GM12878 (cell line): Measurements from ENCODE around the gene MICAL3.

Experiments used
- BRCA1 ChIP-seq: IDR thresholded peaks from 2 replicates; pipeline ENCODE4 v1.6.1; 2011; ENCODE audit warnings: low read depth, low read length, improper control_type of control experiment
- CHD2 ChIP-seq: IDR thresholded peaks from 2 replicates; pipeline ENCODE4 v1.6.1; 2011; ENCODE audit warnings: low read depth, low read length, improper control_type of control experiment, borderline replicate concordance
- ELK1 ChIP-seq: IDR thresholded peaks from 2 replicates; pipeline ENCODE4 v1.6.1; 2012; ENCODE audit warnings: low read depth, low read length, improper control_type of control experiment
- EP300 ChIP-seq, 2 experiments: fragments of 150-350 bp in 1 of 2; IDR thresholded peaks; 2 replicates each; pipeline ENCODE4 v1.6.1; 2011 to 2012; ENCODE audit warnings: low read depth in 2 of 2, low read length in 2 of 2, borderline replicate concordance in 1 of 2, improper control_type of control experiment in 1 of 2, inconsistent platforms in 1 of 2; ENCODE audit not compliant: control insufficient read depth in 1 of 2
- ETV6 ChIP-seq, 2 experiments: fragments of 450-650 bp in 1 of 2; IDR thresholded peaks in 1 of 2; conservative IDR thresholded peaks in 1 of 2; 2 replicates each; pipeline ENCODE4 v1.6.1; 2014; ENCODE audit warnings: antibody characterized with exemption in 1 of 2, borderline replicate concordance in 1 of 2, low read depth in 1 of 2, mild to moderate bottlenecking in 1 of 2, moderate library complexity in 1 of 2
- JUND ChIP-seq: IDR thresholded peaks from 2 replicates; pipeline ENCODE4 v1.6.1; 2012; ENCODE audit warnings: low read depth, mild to moderate bottlenecking, low read length, improper control_type of control experiment, moderate library complexity
- RAD21 ChIP-seq: IDR thresholded peaks from 2 replicates; pipeline ENCODE4 v1.6.1; 2011; ENCODE audit warnings: mild to moderate bottlenecking, low read depth, low read length, moderate library complexity; ENCODE audit not compliant: insufficient read depth
- TBL1XR1 ChIP-seq: IDR thresholded peaks from 2 replicates; pipeline ENCODE4 v1.6.1; 2012; ENCODE audit warnings: low read depth, low read length, improper control_type of control experiment
- YY1 ChIP-seq: IDR thresholded peaks from 2 replicates; pipeline ENCODE4 v1.6.1; 2011; ENCODE audit warnings: low read depth, mild to moderate bottlenecking, low read length
- TF ChIP-seq, protein P1 (sequence below), 3 experiments: IDR thresholded peaks in 2 of 3; conservative IDR thresholded peaks in 1 of 3; 2 replicates each; pipeline ENCODE4 v1.5.1; 2011; ENCODE audit warnings: low read depth in 3 of 3, low read length in 3 of 3, mild to moderate bottlenecking in 3 of 3, control low read depth in 2 of 3, moderate library complexity in 2 of 3, inconsistent platforms in 1 of 3, mixed read lengths in 1 of 3; ENCODE audit not compliant: control insufficient read depth in 2 of 3, insufficient read depth in 1 of 3; ENCODE audit errors: extremely low read depth in 1 of 3
- TF ChIP-seq, protein P2 (sequence below): IDR thresholded peaks from 2 replicates; pipeline ENCODE4 v1.6.1; 2011; ENCODE audit warnings: mild to moderate bottlenecking, low read depth, low read length, moderate library complexity; ENCODE audit not compliant: insufficient replicate concordance
- TF ChIP-seq, protein P3 (sequence below): IDR thresholded peaks from 2 replicates; pipeline ENCODE4 v1.6.1; 2011; ENCODE audit warnings: low read depth, mild to moderate bottlenecking, low read length, moderate library complexity, borderline replicate concordance; ENCODE audit errors: extremely low read depth

GRCh38 chr22:18067548-18068341 is 43.4 kb upstream of the MICAL3 start:
- TF ChIP-seq ETV6 (conservative IDR thresholded peaks at IDR 0.05 in 1 of 2, IDR thresholded peaks at IDR 0.05 in 1 of 2; ENCODE audit: borderline replicate concordance in 1 of 2, low read depth in 1 of 2) (no peak), EP300 (IDR thresholded peaks at IDR 0.05; ENCODE audit: borderline replicate concordance in 1 of 2, control insufficient read depth in 1 of 2, low read depth in 2 of 2, low read length in 2 of 2) (no peak), RAD21 (no peak), BRCA1 (no peak), ELK1 (no peak), JUND (no peak), TBL1XR1 (no peak), YY1 (no peak), CHD2 (no peak)
- TF ChIP-seq, protein P1, sequence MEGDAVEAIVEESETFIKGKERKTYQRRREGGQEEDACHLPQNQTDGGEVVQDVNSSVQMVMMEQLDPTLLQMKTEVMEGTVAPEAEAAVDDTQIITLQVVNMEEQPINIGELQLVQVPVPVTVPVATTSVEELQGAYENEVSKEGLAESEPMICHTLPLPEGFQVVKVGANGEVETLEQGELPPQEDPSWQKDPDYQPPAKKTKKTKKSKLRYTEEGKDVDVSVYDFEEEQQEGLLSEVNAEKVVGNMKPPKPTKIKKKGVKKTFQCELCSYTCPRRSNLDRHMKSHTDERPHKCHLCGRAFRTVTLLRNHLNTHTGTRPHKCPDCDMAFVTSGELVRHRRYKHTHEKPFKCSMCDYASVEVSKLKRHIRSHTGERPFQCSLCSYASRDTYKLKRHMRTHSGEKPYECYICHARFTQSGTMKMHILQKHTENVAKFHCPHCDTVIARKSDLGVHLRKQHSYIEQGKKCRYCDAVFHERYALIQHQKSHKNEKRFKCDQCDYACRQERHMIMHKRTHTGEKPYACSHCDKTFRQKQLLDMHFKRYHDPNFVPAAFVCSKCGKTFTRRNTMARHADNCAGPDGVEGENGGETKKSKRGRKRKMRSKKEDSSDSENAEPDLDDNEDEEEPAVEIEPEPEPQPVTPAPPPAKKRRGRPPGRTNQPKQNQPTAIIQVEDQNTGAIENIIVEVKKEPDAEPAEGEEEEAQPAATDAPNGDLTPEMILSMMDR (IDR thresholded peaks at IDR 0.05 in 2 of 3, conservative IDR thresholded peaks at IDR 0.05 in 1 of 3; ENCODE audit: control insufficient read depth in 2 of 3, extremely low read depth in 1 of 3, insufficient read depth in 1 of 3, low read depth in 3 of 3, low read length in 3 of 3), result no peak
- TF ChIP-seq, protein P2, sequence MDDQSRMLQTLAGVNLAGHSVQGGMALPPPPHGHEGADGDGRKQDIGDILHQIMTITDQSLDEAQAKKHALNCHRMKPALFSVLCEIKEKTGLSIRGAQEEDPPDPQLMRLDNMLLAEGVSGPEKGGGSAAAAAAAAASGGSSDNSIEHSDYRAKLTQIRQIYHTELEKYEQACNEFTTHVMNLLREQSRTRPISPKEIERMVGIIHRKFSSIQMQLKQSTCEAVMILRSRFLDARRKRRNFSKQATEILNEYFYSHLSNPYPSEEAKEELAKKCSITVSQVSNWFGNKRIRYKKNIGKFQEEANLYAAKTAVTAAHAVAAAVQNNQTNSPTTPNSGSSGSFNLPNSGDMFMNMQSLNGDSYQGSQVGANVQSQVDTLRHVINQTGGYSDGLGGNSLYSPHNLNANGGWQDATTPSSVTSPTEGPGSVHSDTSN, result no peak
- TF ChIP-seq, protein P3, sequence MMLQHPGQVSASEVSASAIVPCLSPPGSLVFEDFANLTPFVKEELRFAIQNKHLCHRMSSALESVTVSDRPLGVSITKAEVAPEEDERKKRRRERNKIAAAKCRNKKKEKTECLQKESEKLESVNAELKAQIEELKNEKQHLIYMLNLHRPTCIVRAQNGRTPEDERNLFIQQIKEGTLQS, result no peak
